ENCODE measurements around the gene NUMB.

Gene NUMB

GRCh38 chr14:73225496-73225895, 232.8 kb downstream of the NUMB start:
- Histone ChIP-seq H3K79me2 (ENCODE audit: insufficient read depth, low read length) (no peaks in the 10 kb centered on the region), H3K4me2 (ENCODE audit: insufficient read depth, low read length) (no peak overlapping the region), H3K4me1 (ENCODE audit: insufficient read depth, low read length) (no peaks in the 10 kb centered on the region), H2AFZ (ENCODE audit: low read depth, low read length) (no peak overlapping the region), H3K27ac (ENCODE audit: low read length) (no peak overlapping the region), H3K36me3 (ENCODE audit: insufficient read depth, low read length) (peaks cover 11% of the 10 kb centered on the region; the same call in 1 of the 2 replicates), H4K20me1 (ENCODE audit: insufficient read depth, low read length) (no peaks in the 10 kb centered on the region; the same call in 1 of the 2 replicates), H3K9ac (ENCODE audit: low read depth, low read length) (no peak overlapping the region), H3K4me3 (ENCODE audit: low read depth in 1 of 2, low read length in 2 of 2) (no peak overlapping the region), H3K27me3 (ENCODE audit: insufficient read depth, low read length, poor library complexity) (no peaks in the 10 kb centered on the region), H3K9me3 (ENCODE audit: insufficient read depth, low read length, severe bottlenecking) (no peaks in the 10 kb centered on the region)
- DNase-seq (no peak), ATAC-seq (ENCODE audit: insufficient read depth, low read depth) (no peak)
- TF ChIP-seq CTCF (IDR thresholded peaks at IDR 0.05; ENCODE audit: borderline replicate concordance, extremely low read depth, low read length, poor library complexity, severe bottlenecking) (no peak), EZH2 (IDR thresholded peaks at IDR 0.05; ENCODE audit: borderline replicate concordance, low read depth, low read length, severe bottlenecking) (no peak)
